ENCODE results near the gene CLIC4. TPM values are rescaled to one million over a fixed set of nuclear protein-coding genes. Genes with fewer than 3 reads are reported as not detected.

Gene CLIC4
- total and polyA plus RNA-seq, 2 of the 8 experiments (the other 6 are each of a cell fraction or from before 2014, with no cell fraction given) = 77.5 to 293 TPM

GRCh38 chr1:24752305-24752704, 7.1 kb downstream of the CLIC4 start (continued):
- no peak for TF ChIP-seq EP300 (IDR thresholded peaks at IDR 0.05; ENCODE audit: borderline replicate concordance in 1 of 2, low read depth in 2 of 2, low read length in 2 of 2)
- no peak for TF ChIP-seq ASH2L (IDR thresholded peaks at IDR 0.05; ENCODE audit: low read length)
- TF ChIP-seq, protein P1, sequence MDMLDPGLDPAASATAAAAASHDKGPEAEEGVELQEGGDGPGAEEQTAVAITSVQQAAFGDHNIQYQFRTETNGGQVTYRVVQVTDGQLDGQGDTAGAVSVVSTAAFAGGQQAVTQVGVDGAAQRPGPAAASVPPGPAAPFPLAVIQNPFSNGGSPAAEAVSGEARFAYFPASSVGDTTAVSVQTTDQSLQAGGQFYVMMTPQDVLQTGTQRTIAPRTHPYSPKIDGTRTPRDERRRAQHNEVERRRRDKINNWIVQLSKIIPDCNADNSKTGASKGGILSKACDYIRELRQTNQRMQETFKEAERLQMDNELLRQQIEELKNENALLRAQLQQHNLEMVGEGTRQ (IDR thresholded peaks at IDR 0.05; ENCODE audit: low read length) = no peak
- no peak for TF ChIP-seq KDM1A (IDR thresholded peaks at IDR 0.05; ENCODE audit: borderline replicate concordance, low read length)
- TF ChIP-seq EGR1 (IDR thresholded peaks at IDR 0.05; ENCODE audit: borderline replicate concordance, low read depth, low read length) = no peak
- TF ChIP-seq GABPA (IDR thresholded peaks at IDR 0.05; ENCODE audit: borderline replicate concordance, insufficient read depth, low read length) = no peak
